ENCODE measurements around the gene PLCL1. TPM values are rescaled to one million over a fixed set of nuclear protein-coding genes. Genes with fewer than 3 reads are reported as not detected.
"Not testable (repeated sequence)": the region's sequence is repeated elsewhere in the genome, so short reads cannot be mapped to it uniquely, and the experiment has no call there.

Gene PLCL1
- total RNA-seq, 3 donors from 2014 or later, result 0.94 to 1.8 (median 1.2) TPM

DNA sequence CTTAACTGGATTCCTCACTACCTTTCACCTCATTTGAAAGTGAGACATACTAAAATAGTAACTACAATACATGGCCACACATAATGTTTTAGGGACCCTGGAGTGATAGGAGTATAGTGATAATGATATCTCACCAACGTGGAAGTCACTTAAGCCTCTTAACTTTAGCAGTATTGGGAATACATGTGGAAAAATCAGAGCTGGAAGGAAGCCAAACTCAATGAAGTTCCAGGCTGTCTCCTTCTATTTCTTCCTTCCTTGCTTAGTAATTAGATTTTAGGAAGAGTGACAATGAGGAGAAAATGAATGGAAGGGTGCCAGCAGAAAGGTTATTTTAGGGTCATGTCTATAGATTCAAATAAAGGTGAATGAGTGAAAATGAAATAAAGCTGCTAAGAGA, 387.3 kb downstream of the PLCL1 start:
- H3K9me3 Mint-ChIP-seq, result no peaks in the 10 kb centered on the region
- DNase-seq, result no peak
- peaks cover 11% of the 10 kb centered on the region for H3K27me3 Mint-ChIP-seq (ENCODE audit: low read depth)
- H3K4me1 Mint-ChIP-seq (ENCODE audit: low read depth), result no peaks in the 10 kb centered on the region
- H3K4me3 Mint-ChIP-seq, result no peak overlapping the region
- ATAC-seq, result no peak
- H3K36me3 Mint-ChIP-seq (ENCODE audit: insufficient read depth), result no peaks in the 10 kb centered on the region

DNA sequence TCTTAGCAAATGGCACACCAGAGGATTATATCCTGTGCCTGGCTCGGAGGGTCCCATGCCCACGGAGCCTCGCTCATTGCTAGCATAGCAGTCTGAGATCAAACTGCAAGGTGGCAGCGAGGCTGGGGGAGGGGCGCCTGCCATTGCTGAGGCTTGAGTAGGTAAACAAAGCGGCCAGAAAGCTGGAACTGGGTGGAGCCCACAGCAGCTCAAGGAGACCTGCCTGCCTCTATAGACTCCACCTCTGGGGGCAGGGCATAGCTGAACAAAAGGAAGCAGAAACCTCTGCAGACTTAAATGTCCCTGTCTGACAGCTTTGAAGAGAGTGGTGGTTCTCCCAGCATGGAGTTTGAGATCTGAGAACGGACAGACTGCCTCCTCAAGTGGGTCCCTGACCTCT, 392.2 kb downstream of the PLCL1 start:
- peaks cover 16% of the 10 kb centered on the region for H3K27me3 Mint-ChIP-seq (ENCODE audit: low read depth)
- H3K9me3 Mint-ChIP-seq; H3K4me3 Mint-ChIP-seq; ATAC-seq; H3K4me1 Mint-ChIP-seq (ENCODE audit: low read depth); DNase-seq; H3K36me3 Mint-ChIP-seq (ENCODE audit: insufficient read depth): not testable (repeated sequence)

Other genes starting within 250 kb of the PLCL1 start
- not detected for gene RFTN2, start 129.0 kb upstream of the PLCL1 start, total RNA-seq
- 10 to 100 TPM; 32.4 to 36.9 (median 34.7) TPM for gene MARS2, start 99.2 kb upstream of the PLCL1 start, total RNA-seq
- gene BOLL, start 19.3 kb upstream of the PLCL1 start, total RNA-seq, result not detected

Data from activated T-cell treated with anti-CD3 and anti-CD28 coated beads, Interleukin-2, amount 50 U/mL, for 4 hours (primary cell).